NOMO-1 (cell line): ENCODE data around the gene CHRNG.

Source experiments
- DNase-seq, 2 experiments: peaks; one replicate each; lab custom pipeline; 2025; ENCODE audit not compliant: unreplicated experiment in 2 of 2; lab: John Stamatoyannopoulos, UW

The CHRNG gene

GRCh38 chr2:232573771-232574435 lies 34.4 kb downstream of the CHRNG start:
- no peak for DNase-seq

- DNase-seq, result no peak
Observed at GRCh38 chr2:232574674-232575403, 35.3 kb downstream of the CHRNG start.

- DNase-seq, result no peak
Observed at GRCh38 chr2:232575404-232575746, 35.9 kb downstream of the CHRNG start.

- no peak for DNase-seq
Observed at GRCh38 chr2:232576995-232577394, 37.5 kb downstream of the CHRNG start.

GRCh38 chr2:232577841-232578240 lies 38.3 kb downstream of the CHRNG start:
- DNase-seq, result no peak

GRCh38 chr2:232578626-232579025 lies 39.1 kb downstream of the CHRNG start:
- no peak for DNase-seq

GRCh38 chr2:232580648-232580981 lies 41.1 kb downstream of the CHRNG start:
- no peak for DNase-seq

GRCh38 chr2:232581725-232582124 lies 42.2 kb downstream of the CHRNG start:
- DNase-seq, result no peak

- no peak for DNase-seq
Observed at GRCh38 chr2:232584238-232584637, 44.7 kb downstream of the CHRNG start.

GRCh38 chr2:232586943-232587505 lies 47.5 kb downstream of the CHRNG start:
- no peak for DNase-seq

GRCh38 chr2:232587512-232587911 lies 48.0 kb downstream of the CHRNG start:
- peak in 1 of 2 experiments; percentile 15 for DNase-seq

GRCh38 chr2:232588031-232588430 lies 48.5 kb downstream of the CHRNG start:
- DNase-seq, result no peak

- no peak for DNase-seq
Observed at GRCh38 chr2:232588680-232589585, 49.4 kb downstream of the CHRNG start.

GRCh38 chr2:232592772-232593395 lies 53.4 kb downstream of the CHRNG start:
- DNase-seq, result no peak

- DNase-seq, result no peak
Observed at GRCh38 chr2:232593982-232594381, 54.5 kb downstream of the CHRNG start.
